ENCODE results near the gene DDA1.

Gene DDA1

DNA sequence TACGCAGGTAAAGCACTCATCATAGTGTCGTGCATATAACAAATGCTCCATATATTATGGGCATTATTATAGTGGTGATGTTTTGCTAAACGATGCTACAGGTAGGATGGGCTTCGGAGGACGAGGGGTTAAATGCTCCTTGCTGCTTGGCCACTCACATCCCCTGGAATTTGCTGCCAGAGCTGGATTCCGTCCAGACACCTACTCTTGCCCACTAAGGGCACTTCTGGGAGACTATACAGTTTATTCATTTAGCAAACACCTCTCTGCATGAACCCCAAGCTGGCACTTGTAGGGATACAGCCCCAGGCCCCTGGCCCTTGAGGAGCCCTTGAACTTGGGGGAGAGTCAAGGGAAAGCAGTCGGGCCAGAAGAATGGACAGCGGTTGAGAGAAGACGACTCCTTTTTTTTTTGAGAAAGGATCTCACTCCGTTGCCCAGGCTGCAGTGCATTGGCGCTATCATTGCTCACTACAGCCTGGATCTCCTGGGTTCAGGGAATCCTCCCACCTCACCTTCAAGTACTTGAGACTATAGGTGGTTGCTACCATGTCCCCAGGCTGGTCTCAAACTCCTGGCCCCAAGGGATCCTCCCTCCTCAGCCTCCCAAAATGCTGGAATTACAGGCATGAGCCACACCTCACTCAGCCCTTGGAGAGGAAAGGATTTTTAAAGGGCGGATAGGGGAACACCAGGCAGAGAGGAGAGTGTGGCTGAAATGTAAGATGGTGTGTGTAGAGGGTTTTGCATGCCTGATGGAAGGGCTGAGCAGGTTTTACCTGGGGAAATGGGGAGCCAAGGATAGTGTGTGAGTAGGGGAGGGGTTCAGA is 4.8 kb upstream of the DDA1 start:
- no peaks in the 10 kb centered on the region for H3K36me3 ChIP-seq (ENCODE audit: insufficient read depth, low read depth, low read length)
- H3K4me3 ChIP-seq (ENCODE audit: low read length), result peak overlapping the region; percentile 45; the same call in 1 of the 2 replicates
- no peak overlapping the region for H3K9ac ChIP-seq (ENCODE audit: low read depth, low read length)
- H3K9me3 ChIP-seq (ENCODE audit: insufficient read depth, low read depth, low read length), result no peaks in the 10 kb centered on the region
- peaks cover 13% of the 10 kb centered on the region; the same call in 1 of the 2 replicates for H3K4me1 ChIP-seq (ENCODE audit: insufficient read depth, low read length)
- H3K27ac ChIP-seq (ENCODE audit: low read length), result no peak overlapping the region
- no peaks in the 10 kb centered on the region for H3K27me3 ChIP-seq (ENCODE audit: insufficient read depth, low read length)

DNA sequence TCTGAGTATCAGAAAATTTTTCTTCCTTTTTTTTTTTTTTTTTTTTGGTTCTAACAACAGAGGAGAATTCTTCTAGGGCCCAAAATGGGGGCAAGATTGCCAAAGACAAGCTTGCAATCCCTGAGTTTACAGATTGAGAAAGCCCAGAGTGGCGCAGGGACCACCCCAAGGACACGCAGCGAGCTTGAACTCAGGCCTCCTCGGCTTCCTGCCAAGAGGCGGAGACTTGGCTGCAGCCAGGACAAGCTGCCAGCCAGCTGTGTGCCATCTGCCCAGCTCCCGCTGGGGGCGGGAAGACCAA is 4.2 kb upstream of the DDA1 start:
- peaks cover 13% of the 10 kb centered on the region; the same call in 1 of the 2 replicates for H3K4me1 ChIP-seq (ENCODE audit: insufficient read depth, low read length)
- no peaks in the 10 kb centered on the region for H3K36me3 ChIP-seq (ENCODE audit: insufficient read depth, low read depth, low read length)
- H3K9me3 ChIP-seq (ENCODE audit: insufficient read depth, low read depth, low read length), result no peaks in the 10 kb centered on the region
- no peak overlapping the region for H3K9ac ChIP-seq (ENCODE audit: low read depth, low read length)
- H3K4me3 ChIP-seq (ENCODE audit: low read length), result peak overlapping the region; percentile 45; the same call in 1 of the 2 replicates
- H3K27me3 ChIP-seq (ENCODE audit: insufficient read depth, low read length), result no peaks in the 10 kb centered on the region
- H3K27ac ChIP-seq (ENCODE audit: low read length), result no peak overlapping the region

DNA sequence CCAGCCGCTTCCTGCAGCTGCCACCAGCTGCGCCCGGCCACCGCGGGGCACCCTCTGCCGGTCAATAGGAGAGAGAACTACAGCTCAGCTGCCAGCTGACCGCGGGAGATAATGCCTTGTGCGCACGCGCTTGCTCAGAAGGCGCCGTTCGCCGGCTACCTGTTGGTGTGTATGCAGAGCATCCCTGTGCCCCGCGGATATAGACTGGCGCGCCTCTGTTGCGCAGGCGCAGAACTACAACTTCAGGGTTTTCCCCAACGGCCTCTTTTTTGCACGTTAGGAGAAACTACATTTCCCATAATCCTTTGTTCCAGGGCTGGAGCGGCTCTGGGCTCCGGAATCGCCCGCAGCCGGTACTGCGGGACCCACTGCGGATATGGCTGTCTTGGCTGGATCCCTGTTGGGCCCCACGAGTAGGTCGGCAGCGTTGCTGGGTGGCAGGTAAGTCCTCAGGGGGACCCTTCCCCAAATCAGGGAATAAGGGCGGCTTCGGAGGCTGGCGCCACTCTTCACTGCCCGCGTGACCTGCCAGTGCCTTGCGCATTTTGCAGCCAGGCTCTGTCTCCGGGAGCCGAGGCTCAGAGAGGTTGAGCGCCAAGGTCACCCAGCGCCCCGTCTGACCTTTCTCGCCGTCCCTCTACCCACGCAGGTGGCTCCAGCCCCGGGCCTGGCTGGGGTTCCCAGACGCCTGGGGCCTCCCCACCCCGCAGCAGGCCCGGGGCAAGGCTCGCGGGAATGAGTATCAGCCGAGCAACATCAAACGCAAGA is 3.7 kb upstream of the DDA1 start, which contains the start of gene MRPL34:
TSS of gene MRPL34 (plus strand) at position 356 of the 768 bp plus-strand sequence. CDS start at position 377, 21 bp downstream.
- Histone ChIP-seq H3K9me3 (ENCODE audit: insufficient read depth, low read depth, low read length) (no peaks in the 10 kb centered on the region), H3K27ac (ENCODE audit: low read length) (peak within 1 kb of the TSS; percentile 79), H3K9ac (ENCODE audit: low read depth, low read length) (peak within 1 kb of the TSS; percentile 97), H3K4me1 (ENCODE audit: insufficient read depth, low read length) (peaks cover 15% of the 10 kb centered on the region; the same call in 1 of the 2 replicates), H3K27me3 (ENCODE audit: insufficient read depth, low read length) (no peaks in the 10 kb centered on the region), H3K36me3 (ENCODE audit: insufficient read depth, low read depth, low read length) (no peaks in the 10 kb centered on the region), H3K4me3 (ENCODE audit: low read length) (peak within 1 kb of the TSS; percentile 98)

DNA sequence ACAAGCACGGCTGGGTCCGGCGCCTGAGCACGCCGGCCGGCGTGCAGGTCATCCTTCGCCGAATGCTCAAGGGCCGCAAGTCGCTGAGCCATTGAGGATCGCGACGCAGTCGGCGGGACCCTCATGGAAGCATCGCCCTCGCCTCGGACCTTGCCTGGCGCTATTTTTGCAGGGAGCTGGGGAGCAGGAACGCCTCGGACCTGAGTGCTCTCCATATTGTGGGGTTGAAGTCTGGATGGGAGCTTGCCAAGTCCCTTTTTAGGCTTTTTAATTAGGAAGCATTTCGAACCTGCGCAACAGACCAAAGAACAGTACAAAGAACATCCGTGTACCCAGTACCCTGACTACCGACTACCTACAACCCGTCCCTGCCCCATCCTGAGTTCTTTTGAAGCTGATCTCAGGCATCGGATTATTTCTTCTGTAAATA is 3.1 kb upstream of the DDA1 start:
- H3K9me3 ChIP-seq (ENCODE audit: insufficient read depth, low read depth, low read length), result no peaks in the 10 kb centered on the region
- no peaks in the 10 kb centered on the region for H3K36me3 ChIP-seq (ENCODE audit: insufficient read depth, low read depth, low read length)
- H3K4me1 ChIP-seq (ENCODE audit: insufficient read depth, low read length), result peaks cover 15% of the 10 kb centered on the region; the same call in 1 of the 2 replicates
- H3K4me3 ChIP-seq (ENCODE audit: low read length), result peak overlapping the region; percentile 98
- H3K27me3 ChIP-seq (ENCODE audit: insufficient read depth, low read length), result no peaks in the 10 kb centered on the region
- peak overlapping the region; percentile 79 for H3K27ac ChIP-seq (ENCODE audit: low read length)
- peak overlapping the region; percentile 97 for H3K9ac ChIP-seq (ENCODE audit: low read depth, low read length)

DNA sequence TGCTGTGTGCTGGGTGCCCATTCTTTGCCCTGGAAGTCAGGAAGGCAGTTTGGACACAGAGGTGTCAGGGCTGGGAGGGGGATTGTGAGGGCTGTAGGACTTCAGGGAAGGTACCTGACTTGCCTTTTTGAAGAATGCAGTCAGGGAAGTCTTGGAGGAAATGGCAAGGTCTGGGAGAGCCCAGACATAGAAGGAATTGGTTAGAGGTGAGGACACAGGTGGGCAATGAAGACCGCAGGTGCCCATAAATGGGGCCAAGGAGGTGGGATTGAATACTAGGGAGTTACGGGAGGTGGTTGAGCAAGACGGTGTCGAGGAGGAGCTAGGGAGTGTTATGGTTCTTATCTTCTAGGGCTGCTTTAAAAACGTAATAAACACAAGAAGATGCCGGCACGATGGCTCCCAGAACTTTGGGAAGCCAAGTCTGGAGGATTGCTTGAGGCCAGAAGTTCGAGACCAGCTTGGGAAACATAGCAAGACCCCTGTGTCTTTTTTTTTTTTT is 1.4 kb upstream of the DDA1 start:
- Histone ChIP-seq H3K27me3 (ENCODE audit: insufficient read depth, low read length) (no peaks in the 10 kb centered on the region), H3K4me3 (ENCODE audit: low read length) (no peak overlapping the region), H3K9me3 (ENCODE audit: insufficient read depth, low read depth, low read length) (no peaks in the 10 kb centered on the region), H3K9ac (ENCODE audit: low read depth, low read length) (no peak overlapping the region), H3K27ac (ENCODE audit: low read length) (no peak overlapping the region), H3K36me3 (ENCODE audit: insufficient read depth, low read depth, low read length) (peaks cover 7% of the 10 kb centered on the region; the same call in 1 of the 2 replicates), H3K4me1 (ENCODE audit: insufficient read depth, low read length) (peaks cover 15% of the 10 kb centered on the region; the same call in 1 of the 2 replicates)

DNA sequence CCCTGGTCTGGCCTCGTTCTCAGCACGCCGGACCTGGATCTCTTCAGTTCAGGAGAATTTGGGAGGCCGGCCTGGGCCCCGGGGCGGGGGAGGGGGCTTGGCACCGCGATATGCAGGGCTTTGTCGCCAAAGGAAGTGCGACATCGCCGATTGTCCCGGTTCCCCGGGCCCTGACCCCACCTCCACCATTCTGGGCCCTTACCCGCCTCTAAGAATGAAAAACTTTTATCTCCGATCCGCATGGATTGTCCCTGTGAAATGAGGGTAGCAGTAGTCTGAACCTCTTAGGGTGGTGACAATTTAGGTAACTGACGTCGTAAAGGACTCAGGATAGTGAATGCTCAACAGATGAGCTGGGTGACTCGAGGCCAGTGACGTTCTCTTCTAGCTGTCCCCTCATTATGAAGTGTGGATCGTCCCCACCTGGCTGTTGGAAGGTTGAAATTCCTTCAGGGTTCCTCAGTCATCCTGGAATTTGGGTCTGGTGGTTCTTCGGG is 650 bp downstream of the DDA1 start:
- H3K27ac ChIP-seq (ENCODE audit: low read length), result no peak overlapping the region
- H3K4me3 ChIP-seq (ENCODE audit: low read length), result peak overlapping the region; percentile 77
- no peaks in the 10 kb centered on the region for H3K27me3 ChIP-seq (ENCODE audit: insufficient read depth, low read length)
- H3K9me3 ChIP-seq (ENCODE audit: insufficient read depth, low read depth, low read length), result no peaks in the 10 kb centered on the region
- H3K36me3 ChIP-seq (ENCODE audit: insufficient read depth, low read depth, low read length), result peaks cover 23% of the 10 kb centered on the region
- peak overlapping the region; percentile 75; the same call in 1 of the 2 replicates for H3K9ac ChIP-seq (ENCODE audit: low read depth, low read length)
- peaks cover 7% of the 10 kb centered on the region; the same call in 1 of the 2 replicates for H3K4me1 ChIP-seq (ENCODE audit: insufficient read depth, low read length)

DNA sequence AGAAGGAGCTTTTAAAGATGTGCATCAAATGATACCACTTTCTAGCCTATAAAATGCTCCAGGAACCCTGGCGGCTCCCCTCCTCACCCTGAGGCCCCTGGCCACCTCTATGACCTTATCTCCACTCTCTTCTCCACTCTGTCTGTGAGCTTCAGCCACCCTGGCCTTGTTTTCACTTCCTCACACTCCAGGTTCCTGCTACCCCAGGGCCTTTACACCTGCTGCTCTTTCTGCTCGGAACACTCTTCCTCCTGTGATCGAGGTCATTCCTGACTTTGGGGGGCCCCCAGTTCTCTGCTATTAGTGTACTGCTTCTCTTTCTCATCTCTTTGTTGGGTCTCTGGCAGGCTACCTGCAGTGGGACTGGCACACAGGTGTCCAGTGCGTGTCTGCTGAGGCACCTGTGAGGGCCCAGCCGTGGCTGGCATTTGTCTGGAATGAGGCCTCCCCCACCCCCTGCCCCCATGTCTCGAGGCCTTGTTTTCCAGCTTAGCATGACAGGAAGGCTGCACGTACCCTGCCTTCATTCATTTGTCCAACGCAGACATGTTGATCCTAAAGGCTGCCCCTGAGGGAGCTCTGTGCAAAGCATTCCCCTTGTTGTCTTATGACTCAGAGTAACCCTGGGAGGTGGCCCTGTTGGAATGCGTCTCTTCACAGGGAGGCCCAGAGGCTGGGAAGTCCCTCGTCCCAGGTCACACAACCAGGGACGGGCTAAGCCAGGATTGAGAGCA is 2.3 kb downstream of the DDA1 start:
- no peak overlapping the region for H3K4me3 ChIP-seq (ENCODE audit: low read length)
- peaks cover 34% of the 10 kb centered on the region for H3K36me3 ChIP-seq (ENCODE audit: insufficient read depth, low read depth, low read length)
- no peaks in the 10 kb centered on the region for H3K27me3 ChIP-seq (ENCODE audit: insufficient read depth, low read length)
- H3K4me1 ChIP-seq (ENCODE audit: insufficient read depth, low read length), result peaks cover 4% of the 10 kb centered on the region; the same call in 1 of the 2 replicates
- H3K9me3 ChIP-seq (ENCODE audit: insufficient read depth, low read depth, low read length), result no peaks in the 10 kb centered on the region
- H3K9ac ChIP-seq (ENCODE audit: low read depth, low read length), result no peak overlapping the region
- no peak overlapping the region for H3K27ac ChIP-seq (ENCODE audit: low read length)

DNA sequence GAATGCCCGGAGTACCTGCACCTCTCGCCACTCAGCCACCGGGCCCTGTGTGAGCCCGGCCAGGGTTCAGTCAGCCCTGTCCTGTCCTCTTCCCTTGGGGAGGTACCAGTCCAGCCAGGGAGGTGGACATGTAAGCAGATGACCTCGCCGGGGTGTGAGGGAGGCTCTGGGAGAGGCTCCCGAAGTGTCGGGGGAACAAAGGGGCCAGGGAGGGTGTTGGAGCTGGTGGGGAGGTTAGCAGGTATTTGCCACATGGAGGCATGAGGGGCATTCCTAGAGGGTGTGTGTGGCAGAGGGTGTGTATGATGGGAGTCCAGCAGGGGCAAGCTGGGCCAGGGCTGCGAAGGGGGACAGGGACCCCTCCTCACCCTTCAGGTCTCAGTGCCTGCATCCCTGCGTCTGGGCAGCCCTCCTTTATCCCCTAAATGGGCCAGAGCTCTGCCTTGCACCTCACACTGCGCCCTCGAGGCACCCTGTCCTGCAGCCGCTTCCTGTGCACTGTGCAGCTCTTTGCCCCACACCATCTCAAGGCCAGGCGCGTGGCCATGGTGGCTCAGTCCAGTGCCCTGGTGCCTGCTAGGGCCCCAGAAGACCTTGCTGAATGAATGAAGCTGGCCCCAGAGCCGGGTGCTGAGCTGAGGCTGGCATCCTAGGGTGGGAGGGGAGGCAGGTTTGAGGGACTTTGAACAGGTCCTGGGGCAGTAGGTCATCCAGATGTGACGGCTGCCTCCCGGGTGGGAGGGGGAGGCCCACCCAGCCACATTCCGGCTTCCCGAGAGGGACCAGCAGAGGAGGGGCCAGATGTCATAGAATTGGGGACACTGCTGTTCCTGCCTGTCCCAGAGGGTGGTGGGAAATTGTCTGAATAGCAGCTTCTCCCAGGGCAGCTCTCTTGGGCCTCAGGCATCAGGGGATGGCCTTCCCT is 3.1 kb downstream of the DDA1 start:
- no peaks in the 10 kb centered on the region for H3K27me3 ChIP-seq (ENCODE audit: insufficient read depth, low read length)
- H3K9ac ChIP-seq (ENCODE audit: low read depth, low read length), result no peak overlapping the region
- 0 out of 2 replicates have a peak, but pooled peaks cover 2% of the 10 kb centered on the region for H3K4me1 ChIP-seq (ENCODE audit: insufficient read depth, low read length)
- H3K36me3 ChIP-seq (ENCODE audit: insufficient read depth, low read depth, low read length), result peaks cover 34% of the 10 kb centered on the region
- no peak overlapping the region for H3K4me3 ChIP-seq (ENCODE audit: low read length)
- no peaks in the 10 kb centered on the region for H3K9me3 ChIP-seq (ENCODE audit: insufficient read depth, low read depth, low read length)
- no peak overlapping the region for H3K27ac ChIP-seq (ENCODE audit: low read length)

DNA sequence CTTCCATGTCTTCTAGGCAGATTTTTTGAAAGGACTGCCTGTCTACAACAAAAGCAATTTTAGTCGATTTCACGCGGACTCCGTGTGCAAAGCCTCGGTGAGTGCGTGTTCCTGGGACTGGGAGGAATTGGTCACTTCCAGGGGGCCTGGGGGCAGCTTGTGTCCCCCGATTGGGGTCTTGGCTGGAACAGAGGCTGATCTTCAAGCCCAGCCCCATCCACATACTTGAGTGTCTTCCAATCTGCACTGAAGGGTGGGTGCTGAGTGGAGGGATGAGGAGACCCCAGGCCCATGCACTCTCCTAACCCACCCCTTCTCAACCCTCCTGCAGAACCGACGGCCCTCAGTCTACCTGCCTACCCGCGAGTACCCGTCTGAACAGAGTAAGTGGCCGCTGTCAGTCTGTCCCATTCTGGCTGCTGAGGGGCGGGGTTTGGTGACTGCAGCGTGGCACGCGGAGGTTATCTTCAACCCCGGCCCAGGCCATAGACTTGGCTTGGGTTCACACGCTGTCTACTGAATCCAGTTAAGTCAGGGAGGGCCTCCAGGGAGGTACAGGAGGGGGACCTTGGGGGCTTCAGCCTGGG is 4.7 kb downstream of the DDA1 start:
- H3K27me3 ChIP-seq (ENCODE audit: insufficient read depth, low read length), result no peaks in the 10 kb centered on the region
- H3K9ac ChIP-seq (ENCODE audit: low read depth, low read length), result no peak overlapping the region
- H3K9me3 ChIP-seq (ENCODE audit: insufficient read depth, low read depth, low read length), result no peaks in the 10 kb centered on the region
- no peak overlapping the region for H3K27ac ChIP-seq (ENCODE audit: low read length)
- H3K36me3 ChIP-seq (ENCODE audit: insufficient read depth, low read depth, low read length), result peaks cover 36% of the 10 kb centered on the region
- no peak overlapping the region for H3K4me3 ChIP-seq (ENCODE audit: low read length)
- H3K4me1 ChIP-seq (ENCODE audit: insufficient read depth, low read length), result 0 out of 2 replicates have a peak, but pooled peaks cover 2% of the 10 kb centered on the region

DNA sequence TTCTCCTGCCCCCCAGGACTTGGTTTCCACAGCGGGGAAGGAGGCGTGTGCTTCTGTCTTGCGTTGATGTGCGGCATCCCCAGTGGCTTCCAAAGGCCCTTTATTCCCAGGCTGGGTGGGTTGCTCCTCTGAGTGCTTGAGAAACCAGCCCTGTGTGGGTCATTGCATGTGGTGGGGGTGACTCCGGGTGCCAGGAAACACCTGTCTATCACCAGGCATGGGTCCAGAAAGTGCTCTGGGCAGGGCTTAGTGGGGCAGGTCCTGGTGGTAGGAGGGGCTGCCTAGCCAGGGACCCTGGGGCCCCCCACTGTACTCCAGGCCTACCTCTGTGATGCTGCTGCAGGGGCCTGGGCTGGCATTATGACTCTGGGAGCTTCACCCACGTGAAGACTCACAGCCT is 9.6 kb downstream of the DDA1 start:
- no peak overlapping the region for H3K27ac ChIP-seq (ENCODE audit: low read length)
- no peaks in the 10 kb centered on the region for H3K27me3 ChIP-seq (ENCODE audit: insufficient read depth, low read length)
- H3K4me1 ChIP-seq (ENCODE audit: insufficient read depth, low read length), result no peaks in the 10 kb centered on the region
- H3K9ac ChIP-seq (ENCODE audit: low read depth, low read length), result no peak overlapping the region
- no peaks in the 10 kb centered on the region for H3K9me3 ChIP-seq (ENCODE audit: insufficient read depth, low read depth, low read length)
- H3K4me3 ChIP-seq (ENCODE audit: low read length), result no peak overlapping the region
- H3K36me3 ChIP-seq (ENCODE audit: insufficient read depth, low read depth, low read length), result peaks cover 49% of the 10 kb centered on the region

Measured in iPS-20b (cell line).